Measurements from ENCODE around the gene ZFYVE1. TPM values are rescaled to one million over a fixed set of nuclear protein-coding genes. Genes with fewer than 3 reads are reported as not detected.
"Not testable (repeated sequence)": the region's sequence is repeated elsewhere in the genome, so short reads cannot be mapped to it uniquely, and the experiment has no call there.

Gene ZFYVE1
- total and polyA plus RNA-seq, 2 donors (not counting 3 experiments of a cell fraction or from before 2014, with no cell fraction given), result 27.3 to 29.2 TPM

- H3K9ac ChIP-seq (replicated peaks; ENCODE audit: extremely low read depth, insufficient read depth, low read length); H2AFZ ChIP-seq (ENCODE audit: low read depth, low read length); H3K9me3 ChIP-seq (replicated peaks; ENCODE audit: control insufficient read depth, insufficient read depth, low read length); H3K9me1 ChIP-seq (replicated peaks; ENCODE audit: control insufficient read depth, extremely low read depth, insufficient read depth, low read length); H3K4me2 ChIP-seq (ENCODE audit: insufficient read depth, low read length); dilution Hi-C loops (cut with MboI; ENCODE audit: extremely low pct_ligation_motif_present, low sequenced_read_pairs); H4K20me1 ChIP-seq (replicated peaks; ENCODE audit: control insufficient read depth, extremely low read depth, insufficient read depth, low read length); DNase-seq (ENCODE audit: low read depth, low spot score); H3K27me3 ChIP-seq (ENCODE audit: control insufficient read depth in 2 of 2, insufficient read depth in 2 of 2, low read length in 2 of 2); BruUV-seq (replicated peaks); H3K4me1 ChIP-seq (ENCODE audit: control insufficient read depth, extremely low read depth, insufficient read depth, low read length); POLR2A ChIA-PET; H3K4me3 ChIP-seq (replicated peaks in 1 of 3; ENCODE audit: insufficient read depth in 1 of 3, low read depth in 1 of 3, low read length in 3 of 3); H3K36me3 ChIP-seq (ENCODE audit: control insufficient read depth in 2 of 2, extremely low read depth in 1 of 2, insufficient read depth in 2 of 2, low read length in 2 of 2); FAIRE-seq; intact Hi-C loops (cut with micrococcal nuclease); H3K27ac ChIP-seq (ENCODE audit: insufficient read depth, low read depth, low read length); H3K79me2 ChIP-seq (ENCODE audit: control insufficient read depth, insufficient read depth, low read length): not testable (repeated sequence)
- CTCF ChIA-PET, result interaction anchor here (1.9 to 2.3 kb wide), 2 partner anchors 8 to 443 kb away, joined by 12 to 18 read pairs; no protein-coding TSS in a partner anchor
These were observed 70.2 kb downstream of the ZFYVE1 start for GRCh38 chr14:72956741-72957140.

GRCh38 chr14:72952171-72952570 lies 74.7 kb downstream of the ZFYVE1 start:
- dilution Hi-C loops (cut with MboI; ENCODE audit: extremely low pct_ligation_motif_present, low sequenced_read_pairs), result no loop called here
- no peak for DNase-seq (ENCODE audit: low read depth, low spot score)
- CTCF ChIA-PET, result interaction anchor here (1.9 to 7.0 kb wide), 2 partner anchors 47 to 439 kb away, joined by 5 to 751 read pairs; no protein-coding TSS in a partner anchor

More at GRCh38 chr14:72952171-72952570, 74.7 kb downstream of the ZFYVE1 start:
- no TSS peak for BruUV-seq (replicated peaks)
- TF ChIP-seq POLR2A (IDR thresholded peaks at IDR 0.05; ENCODE audit: low read depth, low read length), result no peak
- TF ChIP-seq MYC (IDR thresholded peaks at IDR 0.05; ENCODE audit: low read depth, low read length), result no peak
- TF ChIP-seq GATA2 (IDR thresholded peaks at IDR 0.05; ENCODE audit: insufficient read depth, insufficient read length, low read depth, low read length), result no peak
- TF ChIP-seq, protein P1, sequence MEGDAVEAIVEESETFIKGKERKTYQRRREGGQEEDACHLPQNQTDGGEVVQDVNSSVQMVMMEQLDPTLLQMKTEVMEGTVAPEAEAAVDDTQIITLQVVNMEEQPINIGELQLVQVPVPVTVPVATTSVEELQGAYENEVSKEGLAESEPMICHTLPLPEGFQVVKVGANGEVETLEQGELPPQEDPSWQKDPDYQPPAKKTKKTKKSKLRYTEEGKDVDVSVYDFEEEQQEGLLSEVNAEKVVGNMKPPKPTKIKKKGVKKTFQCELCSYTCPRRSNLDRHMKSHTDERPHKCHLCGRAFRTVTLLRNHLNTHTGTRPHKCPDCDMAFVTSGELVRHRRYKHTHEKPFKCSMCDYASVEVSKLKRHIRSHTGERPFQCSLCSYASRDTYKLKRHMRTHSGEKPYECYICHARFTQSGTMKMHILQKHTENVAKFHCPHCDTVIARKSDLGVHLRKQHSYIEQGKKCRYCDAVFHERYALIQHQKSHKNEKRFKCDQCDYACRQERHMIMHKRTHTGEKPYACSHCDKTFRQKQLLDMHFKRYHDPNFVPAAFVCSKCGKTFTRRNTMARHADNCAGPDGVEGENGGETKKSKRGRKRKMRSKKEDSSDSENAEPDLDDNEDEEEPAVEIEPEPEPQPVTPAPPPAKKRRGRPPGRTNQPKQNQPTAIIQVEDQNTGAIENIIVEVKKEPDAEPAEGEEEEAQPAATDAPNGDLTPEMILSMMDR (IDR thresholded peaks at IDR 0.05; ENCODE audit: extremely low read depth in 1 of 2, insufficient read depth in 1 of 2, low read depth in 1 of 2, low read length in 2 of 2), result no peak
- no peak for TF ChIP-seq JUN (IDR thresholded peaks at IDR 0.05; ENCODE audit: borderline replicate concordance, insufficient read depth, insufficient read length, low read depth)
- TF ChIP-seq MAX (IDR thresholded peaks at IDR 0.05; ENCODE audit: insufficient read depth, insufficient read length), result no peak
- TF ChIP-seq POLR2AphosphoS5 (IDR thresholded peaks at IDR 0.05; ENCODE audit: insufficient read depth, low read depth, low read length), result no peak
- TF ChIP-seq EZH2 (IDR thresholded peaks at IDR 0.05; ENCODE audit: borderline replicate concordance, low read depth, low read length, severe bottlenecking), result no peak
- TF ChIP-seq FOS (IDR thresholded peaks at IDR 0.05; ENCODE audit: borderline replicate concordance, insufficient read depth, low read length), result no peak
- H3K4me2 ChIP-seq (ENCODE audit: insufficient read depth, low read length), result no peak overlapping the region
- POLR2A ChIA-PET, result no interaction called here
- H4K20me1 ChIP-seq (replicated peaks; ENCODE audit: control insufficient read depth, extremely low read depth, insufficient read depth, low read length), result no peaks in the 10 kb centered on the region
- no peaks in the 10 kb centered on the region for H3K4me1 ChIP-seq (ENCODE audit: control insufficient read depth, extremely low read depth, insufficient read depth, low read length)
- no peak overlapping the region for H3K9ac ChIP-seq (replicated peaks; ENCODE audit: extremely low read depth, insufficient read depth, low read length)
- no peak overlapping the region for H2AFZ ChIP-seq (ENCODE audit: low read depth, low read length)
- H3K9me3 ChIP-seq (replicated peaks; ENCODE audit: control insufficient read depth, insufficient read depth, low read length), result no peaks in the 10 kb centered on the region
- no peaks in the 10 kb centered on the region for H3K9me1 ChIP-seq (replicated peaks; ENCODE audit: control insufficient read depth, extremely low read depth, insufficient read depth, low read length)
- H3K79me2 ChIP-seq (ENCODE audit: control insufficient read depth, insufficient read depth, low read length), result no peaks in the 10 kb centered on the region
- peaks cover 0 to 2% of the 10 kb centered on the region in 2 experiments for H3K36me3 ChIP-seq (ENCODE audit: control insufficient read depth in 2 of 2, extremely low read depth in 1 of 2, insufficient read depth in 2 of 2, low read length in 2 of 2)
- H3K27ac ChIP-seq (ENCODE audit: insufficient read depth, low read depth, low read length), result no peak overlapping the region
- no peaks in the 10 kb centered on the region for H3K27me3 ChIP-seq (ENCODE audit: control insufficient read depth in 2 of 2, insufficient read depth in 2 of 2, low read length in 2 of 2)
- no peak overlapping the region for H3K4me3 ChIP-seq (replicated peaks in 1 of 3; ENCODE audit: insufficient read depth in 1 of 3, low read depth in 1 of 3, low read length in 3 of 3)
- intact Hi-C loops (cut with micrococcal nuclease), result no loop called here
- FAIRE-seq, result no peak
